ENCODE measurements around the gene VSTM1.
"Not testable (repeated sequence)": the region's sequence is repeated elsewhere in the genome, so short reads cannot be mapped to it uniquely, and the experiment has no call there.

The VSTM1 gene, protein sequence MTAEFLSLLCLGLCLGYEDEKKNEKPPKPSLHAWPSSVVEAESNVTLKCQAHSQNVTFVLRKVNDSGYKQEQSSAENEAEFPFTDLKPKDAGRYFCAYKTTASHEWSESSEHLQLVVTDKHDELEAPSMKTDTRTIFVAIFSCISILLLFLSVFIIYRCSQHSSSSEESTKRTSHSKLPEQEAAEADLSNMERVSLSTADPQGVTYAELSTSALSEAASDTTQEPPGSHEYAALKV

GRCh38 chr19:54063350-54064116 lies at the start of gene VSTM1:
VSTM1 (minus strand) TSS chr19:54063897; CDS start chr19:54063777, 120 bp downstream.
- no peak for FAIRE-seq

- no peak for FAIRE-seq
Observed at GRCh38 chr19:54109651-54110050, 46.0 kb upstream of the VSTM1 start.

DNA sequence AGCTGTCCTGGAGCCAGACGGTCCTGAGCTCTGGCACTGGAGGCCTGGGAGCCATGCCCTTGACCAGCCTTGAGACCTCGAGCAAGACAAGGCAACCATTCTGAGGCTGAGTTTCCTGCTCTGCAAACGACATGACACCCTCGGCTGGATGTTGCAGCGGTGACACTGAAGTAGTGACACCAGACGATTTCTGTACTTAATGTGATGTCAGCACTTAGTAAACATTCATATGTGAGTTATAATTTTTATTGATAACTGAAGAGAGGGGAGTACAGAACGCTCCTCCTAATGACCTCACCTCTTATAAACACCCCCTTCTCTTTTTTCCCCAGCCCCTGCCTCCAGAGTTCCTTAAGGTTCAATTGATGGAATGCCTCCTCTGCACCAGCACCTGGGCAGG lies 44.8 kb upstream of the VSTM1 start:
- no peak for FAIRE-seq

- FAIRE-seq = no peak
Observed at GRCh38 chr19:54107876-54108490, 44.3 kb upstream of the VSTM1 start.

DNA sequence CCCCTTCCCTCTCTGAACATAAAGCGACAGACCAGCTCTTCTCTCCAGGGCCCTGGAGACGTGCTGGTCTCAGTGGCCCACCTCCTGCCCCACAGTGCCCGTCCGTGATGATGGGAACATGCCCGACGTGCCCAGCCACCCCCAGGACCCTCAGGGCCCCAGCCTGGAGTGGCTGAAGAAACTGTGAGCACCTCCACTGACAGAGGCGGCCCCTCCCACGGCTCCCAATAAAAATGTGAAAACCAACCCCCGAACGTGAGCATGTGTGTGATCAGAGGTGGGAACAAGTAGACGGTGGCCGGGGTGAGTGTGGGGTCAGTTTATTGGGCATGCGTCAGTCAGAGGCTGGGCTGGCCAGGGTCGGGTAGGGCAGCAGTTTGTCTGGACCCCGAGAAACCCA lies 43.0 kb upstream of the VSTM1 start:
- FAIRE-seq = no peak

DNA sequence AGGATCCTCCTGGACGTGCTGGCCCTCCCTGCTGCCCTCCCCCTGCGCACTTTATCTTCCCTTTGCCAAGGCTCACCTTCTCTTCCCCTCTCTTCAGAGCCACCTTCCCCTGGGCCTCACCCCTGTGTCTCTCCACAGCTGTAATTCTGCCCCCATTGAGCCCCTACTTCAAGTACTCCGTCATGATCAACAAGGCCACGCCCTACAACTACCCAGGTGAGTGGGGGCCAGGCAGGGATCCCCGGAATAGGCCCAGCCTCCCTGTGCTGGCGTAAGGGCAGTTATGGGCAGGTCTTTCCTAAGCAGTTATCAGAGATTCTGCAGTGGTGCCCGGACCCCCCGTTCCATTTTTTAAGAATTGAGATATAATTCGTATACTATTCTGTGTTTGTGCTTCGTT lies 42.1 kb upstream of the VSTM1 start:
- no peak for FAIRE-seq

GRCh38 chr19:54104998-54105715 lies 41.5 kb upstream of the VSTM1 start:
- FAIRE-seq = no peak

DNA sequence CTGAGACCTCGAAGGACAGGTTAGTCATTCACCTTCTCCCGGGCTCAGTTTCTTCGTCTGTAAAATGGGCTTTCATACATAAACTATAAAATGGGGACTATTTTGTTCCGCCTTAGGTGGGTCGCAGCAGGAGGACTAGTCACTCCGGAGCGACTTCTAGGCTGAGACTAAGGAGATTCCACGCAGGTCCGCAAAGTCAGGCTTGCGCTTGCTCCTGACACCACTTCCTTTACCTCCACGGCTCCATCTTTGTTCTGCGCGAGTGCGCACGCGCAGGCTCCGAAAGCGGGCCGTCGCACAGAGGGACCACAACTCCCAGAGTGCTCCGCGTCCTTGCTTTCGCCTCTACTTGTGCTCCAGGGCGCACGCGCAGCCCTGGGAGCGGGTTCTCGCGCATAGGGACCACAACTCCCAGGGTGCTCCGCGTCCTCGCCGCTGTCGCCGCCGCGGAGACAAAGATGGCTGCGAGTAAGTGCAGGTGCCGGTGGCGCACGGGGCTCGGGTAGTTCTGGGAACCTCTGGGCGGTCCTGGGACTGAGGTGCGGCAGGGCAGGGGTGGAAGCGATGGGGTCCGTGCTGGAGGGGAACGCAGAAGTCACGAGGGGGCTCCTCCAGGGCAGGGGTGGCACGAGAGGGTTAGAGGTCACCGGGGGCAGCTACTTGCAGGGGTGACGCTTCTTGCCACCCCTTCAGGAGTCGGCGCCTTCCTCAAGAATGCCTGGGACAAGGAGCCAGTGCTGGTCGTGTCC lies 38.9 kb upstream of the VSTM1 start, which contains the start of gene NDUFA3:
Gene NDUFA3, plus strand, starts transcription at position 435 of the 749 bp plus-strand sequence. Its CDS starts 24 bp downstream, at position 459.
- FAIRE-seq = peak; percentile 72

- no peak for FAIRE-seq
Observed at GRCh38 chr19:54100561-54100960, 36.9 kb upstream of the VSTM1 start, which contains the start of gene OSCAR. OSCAR (minus strand) TSS chr19:54100803; CDS start chr19:54100792, 11 bp downstream.

DNA sequence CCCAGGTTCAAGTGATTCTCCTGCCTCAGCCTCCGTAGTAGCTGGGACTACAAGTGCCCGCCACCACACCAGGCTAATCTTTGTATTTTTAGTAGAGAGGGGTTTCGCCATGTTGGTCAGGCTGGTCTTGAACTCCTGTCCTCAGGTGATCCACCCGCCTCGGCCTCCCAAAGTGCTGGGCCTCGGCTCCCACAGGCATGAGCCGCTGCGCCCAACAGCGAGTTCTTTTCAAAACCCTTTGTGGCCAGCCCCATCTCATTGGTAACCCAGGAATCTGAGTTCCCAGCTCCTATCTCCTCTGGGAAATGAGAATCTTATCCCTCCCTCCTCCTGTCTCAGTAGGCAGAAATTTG lies 36.2 kb upstream of the VSTM1 start:
- not testable (repeated sequence) for FAIRE-seq

DNA sequence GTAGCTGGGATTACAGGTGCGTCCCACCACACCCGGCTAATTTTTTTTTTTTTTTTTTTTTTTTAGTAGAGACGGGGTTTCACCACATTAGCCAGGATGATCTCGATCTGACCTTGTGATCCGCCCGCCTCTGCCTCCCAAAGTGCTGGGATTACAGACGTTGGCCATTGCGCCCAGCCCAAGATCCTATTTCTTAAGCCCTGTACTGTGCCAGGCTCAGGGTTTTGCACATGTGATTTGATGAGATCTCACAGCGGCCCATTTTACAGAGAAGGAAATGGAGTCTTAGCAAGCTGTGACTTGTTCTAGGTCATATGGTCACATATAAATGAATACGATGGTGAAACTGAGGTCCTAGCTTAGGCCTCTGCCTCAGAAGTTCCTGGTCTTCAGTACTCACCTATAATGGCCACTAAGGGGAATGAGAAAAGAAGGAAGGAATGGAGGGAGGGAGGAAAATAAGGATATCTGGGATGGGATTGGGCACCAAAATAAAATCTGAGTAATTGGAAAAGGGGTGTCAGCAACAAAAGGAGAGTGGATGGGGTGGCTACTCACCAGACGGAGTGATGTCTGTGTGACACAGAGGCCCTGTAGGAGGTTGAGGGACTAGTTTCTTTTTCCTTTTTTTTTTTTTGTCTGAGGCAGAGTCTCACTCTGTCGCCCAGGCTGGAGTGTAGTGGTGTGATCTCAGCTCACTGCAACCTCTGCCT lies 35.6 kb upstream of the VSTM1 start:
- no peak for FAIRE-seq

DNA sequence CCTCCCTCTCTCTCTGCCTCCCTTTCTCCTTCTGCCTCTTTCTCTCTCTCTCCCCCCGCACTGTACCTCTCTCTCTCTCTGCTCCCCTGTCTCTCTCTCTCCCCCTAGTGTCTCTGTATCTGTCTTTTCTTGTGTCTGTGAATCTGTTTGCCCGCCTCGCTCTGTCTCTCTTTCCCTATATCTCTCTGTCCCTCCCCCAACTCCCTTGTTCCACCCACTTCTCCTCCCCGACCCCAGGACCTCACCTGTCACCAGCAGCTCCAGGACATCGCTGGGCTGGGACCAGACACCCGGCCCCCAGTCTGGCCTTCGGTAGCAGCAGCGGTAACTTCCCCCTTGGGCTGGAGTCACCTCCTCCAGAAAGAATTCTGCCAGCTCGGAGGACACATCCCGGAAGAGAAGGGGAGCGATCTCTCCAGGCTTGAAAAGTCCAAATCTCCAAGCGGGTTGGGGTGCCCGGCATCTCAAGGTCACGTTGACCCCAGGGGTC lies 33.0 kb upstream of the VSTM1 start:
- FAIRE-seq = no peak

DNA sequence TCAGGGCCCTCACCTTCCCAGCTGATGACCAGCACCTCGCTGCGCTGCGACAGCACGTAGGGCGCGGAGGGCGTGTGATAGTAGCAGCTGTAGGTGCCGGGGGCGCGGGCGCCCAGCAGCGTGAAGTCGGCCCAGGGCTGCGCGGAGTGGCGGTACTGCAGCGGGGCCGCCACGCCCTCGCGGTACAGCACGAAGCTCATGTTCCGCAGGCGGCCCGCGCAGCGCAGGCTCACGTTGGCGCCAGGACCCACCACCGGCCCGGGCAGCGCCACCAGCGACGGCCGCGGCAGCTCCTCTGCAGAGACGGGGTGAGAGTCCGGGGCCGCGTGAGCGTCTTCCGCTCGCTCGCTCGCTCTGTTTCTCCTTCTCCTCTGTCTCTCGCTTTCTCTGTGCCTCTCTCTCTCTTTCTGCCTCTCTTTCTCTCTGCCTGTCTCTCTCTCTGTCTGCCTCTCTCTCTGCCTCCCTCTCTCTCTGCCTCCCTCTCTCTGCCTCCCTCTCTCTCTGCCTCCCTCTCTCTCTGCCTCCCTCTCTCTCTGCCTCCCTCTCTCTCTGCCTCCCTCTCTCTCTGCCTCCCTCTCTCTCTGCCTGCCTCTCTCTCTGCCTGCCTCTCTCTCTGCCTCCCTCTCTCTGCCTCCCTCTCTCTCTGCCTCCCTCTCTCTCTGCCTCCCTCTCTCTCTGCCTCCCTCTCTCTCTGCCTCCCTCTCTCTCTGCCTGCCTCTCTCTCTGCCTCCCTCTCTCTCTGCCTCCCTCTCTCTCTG lies 32.3 kb upstream of the VSTM1 start:
- not testable (repeated sequence) for FAIRE-seq

DNA sequence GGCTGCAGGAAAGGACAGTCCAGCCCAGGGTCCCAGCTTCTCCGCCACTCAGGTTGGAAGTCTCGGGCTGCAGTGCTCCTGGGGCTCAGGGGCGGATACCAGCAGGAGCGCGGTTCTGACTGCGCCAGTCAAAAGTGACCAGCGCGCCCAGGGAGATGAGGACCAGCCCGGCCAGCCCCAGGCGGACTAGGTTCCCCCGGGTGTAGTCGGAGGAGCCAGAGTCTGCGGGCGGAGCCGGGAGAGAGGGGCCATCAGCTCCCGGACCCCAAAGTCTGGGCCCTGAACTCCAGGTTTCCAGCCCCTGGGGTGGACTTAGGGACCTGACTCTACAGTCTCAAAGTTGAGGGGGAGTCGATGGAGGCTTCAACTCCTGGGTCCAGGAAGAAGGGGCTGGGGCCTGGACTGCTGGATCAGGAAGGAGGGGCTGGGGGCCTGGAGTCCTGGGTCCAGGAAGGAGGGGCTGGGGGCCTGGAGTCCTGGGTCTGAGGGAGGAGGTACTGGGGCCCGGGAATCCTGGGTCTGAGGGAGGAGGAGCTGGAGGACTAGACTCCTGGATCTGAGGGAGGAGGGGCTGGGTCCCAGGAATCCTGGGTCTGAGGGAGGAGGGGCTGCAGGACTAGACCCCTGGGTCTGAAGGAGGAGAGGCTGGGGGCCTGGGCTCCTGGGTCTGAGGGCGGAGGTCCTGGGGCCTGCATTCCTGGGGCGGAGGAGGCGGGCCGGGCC lies 31.6 kb upstream of the VSTM1 start:
- FAIRE-seq = no peak

- no peak for FAIRE-seq
Observed at GRCh38 chr19:54094426-54095000, 30.8 kb upstream of the VSTM1 start.

DNA sequence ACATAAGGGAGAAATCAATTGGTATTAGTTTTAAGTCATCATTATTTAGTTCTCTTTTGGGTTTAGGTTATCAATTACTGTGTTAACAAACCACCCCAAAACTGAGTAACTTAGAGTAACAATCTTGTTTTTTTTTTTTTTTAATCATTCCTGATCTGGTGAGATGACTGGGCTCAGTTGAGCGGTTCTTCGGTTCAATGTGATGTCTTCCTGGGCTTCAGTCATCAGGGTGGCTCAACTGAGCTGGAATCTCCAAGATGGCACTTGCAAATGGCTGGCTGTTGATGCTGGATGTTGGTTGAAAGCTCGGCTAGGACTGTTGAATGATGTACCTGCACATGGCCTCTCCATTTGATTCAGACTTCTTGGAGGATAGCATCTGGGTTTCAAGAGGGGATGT lies 20.7 kb upstream of the VSTM1 start:
- no peak for FAIRE-seq

GRCh38 chr19:54081032-54081431 lies 17.3 kb upstream of the VSTM1 start, which contains the start of gene TARM1:
TARM1 (minus strand) TSS chr19:54081365; CDS start chr19:54081340, 25 bp downstream.
- no peak for FAIRE-seq

DNA sequence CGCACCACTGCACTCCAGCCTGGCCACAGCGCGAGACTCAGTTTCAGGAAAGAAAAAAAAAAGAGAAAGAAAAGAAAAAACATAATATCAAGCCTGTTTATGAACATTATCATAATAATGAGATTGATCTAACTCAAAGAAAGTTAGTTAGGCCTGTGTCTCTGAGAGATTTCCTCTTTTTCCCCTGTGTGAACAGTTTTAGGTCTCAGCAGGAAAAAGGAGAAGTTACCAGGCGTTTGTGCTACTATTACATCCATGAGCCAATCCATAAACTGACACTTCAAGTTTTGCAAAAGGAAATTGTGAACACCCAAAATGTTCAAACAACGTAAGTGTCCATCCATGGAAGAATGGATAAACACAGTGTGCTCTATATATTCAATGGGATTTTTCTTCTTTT lies 13.6 kb upstream of the VSTM1 start:
- FAIRE-seq = no peak

DNA sequence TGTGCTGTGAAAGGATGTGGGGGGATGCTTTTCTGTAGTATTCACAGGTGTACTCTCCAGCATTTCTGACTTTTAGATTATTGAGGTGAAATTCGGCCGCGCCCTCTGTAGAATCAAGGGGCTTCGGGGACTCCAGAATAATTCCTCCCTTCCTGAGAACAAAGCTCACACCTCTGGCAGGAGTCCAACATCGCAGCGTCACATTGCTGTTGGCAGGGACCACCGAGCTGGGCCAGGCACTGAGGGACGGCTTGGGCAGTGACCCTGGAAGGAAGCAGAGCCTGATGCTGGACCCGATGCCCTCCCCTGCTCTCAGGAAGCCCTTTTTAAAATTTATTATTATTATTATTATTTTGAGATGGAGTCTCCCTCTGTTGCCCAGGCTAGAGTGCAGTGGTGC lies 11.2 kb upstream of the VSTM1 start:
- FAIRE-seq = no peak

DNA sequence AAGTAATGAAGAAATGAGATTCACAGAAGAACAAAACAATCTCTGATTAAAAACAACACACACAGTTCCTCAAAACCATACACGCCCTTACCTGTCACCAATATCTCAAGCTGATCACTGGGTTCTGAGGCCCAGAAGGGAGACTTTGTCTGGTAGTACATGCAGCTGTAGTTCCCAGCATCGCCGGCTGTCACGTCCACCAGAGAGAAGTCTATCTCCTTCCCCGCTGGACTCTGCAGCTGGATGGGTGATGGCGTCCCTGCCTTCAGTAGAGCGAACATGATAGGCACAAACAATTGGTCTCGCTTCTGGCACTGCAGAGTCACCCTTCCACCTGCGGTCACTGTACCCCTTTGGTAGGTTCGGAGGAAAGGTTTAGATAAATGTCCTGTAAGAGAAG lies 10.1 kb upstream of the VSTM1 start:
- FAIRE-seq = no peak

All from TTC549 (cell line).